ENCODE data around the gene SPATA18.
A peak's percentile ranks its signal among the peaks of the same experiment; 100 is the strongest.
"Not testable (repeated sequence)": the region's sequence is repeated elsewhere in the genome, so short reads cannot be mapped to it uniquely, and the experiment has no call there.

SPATA18 gene

DNA sequence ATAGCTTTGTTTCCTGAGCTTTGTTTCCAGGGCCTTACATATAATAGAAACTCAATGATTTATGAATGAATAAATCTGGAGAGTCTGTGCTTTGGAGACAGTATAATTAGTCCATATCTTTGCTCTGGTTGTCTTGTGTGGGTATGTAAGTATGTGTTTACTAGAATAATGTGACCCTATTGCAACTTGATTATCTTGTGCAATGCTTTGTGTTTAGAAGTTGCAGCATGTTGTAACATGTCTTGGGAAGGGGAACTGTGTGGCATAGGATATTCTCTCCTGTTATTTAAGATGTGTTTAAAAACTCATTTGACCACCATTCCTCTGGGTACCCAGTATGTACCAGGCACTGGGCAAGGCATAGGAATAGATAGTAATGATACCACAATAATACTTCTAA is 6.1 kb downstream of the SPATA18 start:
- H3K4me1 ChIP-seq (ENCODE audit: control insufficient read depth, low read depth, low read length) = peaks cover 9% of the 10 kb centered on the region
- no peaks in the 10 kb centered on the region for H3K36me3 ChIP-seq (ENCODE audit: control insufficient read depth, low read depth, low read length)
- peaks cover 16% of the 10 kb centered on the region for H3K27me3 ChIP-seq (ENCODE audit: control insufficient read depth, insufficient read depth, low read length)
- H3K27ac ChIP-seq (ENCODE audit: low read length) = no peak overlapping the region
- H3K4me3 ChIP-seq (ENCODE audit: low read length) = no peak overlapping the region
- no peak overlapping the region for H3K9ac ChIP-seq (ENCODE audit: low read length)
- H3K9me3 ChIP-seq (ENCODE audit: control insufficient read depth, low read depth, low read length) = no peaks in the 10 kb centered on the region

- Histone ChIP-seq H3K27me3 (ENCODE audit: control insufficient read depth, insufficient read depth, low read length) (peaks cover 5% of the 10 kb centered on the region), H3K9me3 (ENCODE audit: control insufficient read depth, low read depth, low read length) (no peaks in the 10 kb centered on the region), H3K9ac (ENCODE audit: low read length) (no peak overlapping the region), H3K36me3 (ENCODE audit: control insufficient read depth, low read depth, low read length) (no peaks in the 10 kb centered on the region), H3K4me1 (ENCODE audit: control insufficient read depth, low read depth, low read length) (no peaks in the 10 kb centered on the region), H3K4me3 (ENCODE audit: low read length) (no peak overlapping the region), H3K27ac (ENCODE audit: low read length) (no peak overlapping the region)
Observed at GRCh38 chr4:52058275-52058674, 7.2 kb downstream of the SPATA18 start.

DNA sequence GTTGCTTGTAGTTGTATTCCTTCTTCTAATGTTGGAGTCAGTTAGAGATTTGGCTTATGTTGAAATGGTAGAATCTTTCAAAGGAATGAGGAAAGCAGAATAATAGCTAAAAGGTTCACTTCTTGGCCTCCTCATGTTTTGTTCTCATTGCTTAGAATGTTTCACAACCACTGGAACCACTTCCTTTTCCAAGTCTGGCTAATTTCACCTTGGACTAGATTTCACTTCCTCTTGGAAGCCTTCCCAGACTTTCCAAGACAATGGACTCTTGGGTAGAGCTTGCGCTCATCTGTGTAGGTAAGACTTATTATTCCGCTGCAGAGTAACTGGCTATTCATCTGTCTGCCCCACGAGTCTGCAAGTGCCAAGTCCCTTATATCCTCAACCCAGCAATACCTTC is 8.3 kb downstream of the SPATA18 start:
- Histone ChIP-seq H3K9me3 (ENCODE audit: control insufficient read depth, low read depth, low read length) (no peaks in the 10 kb centered on the region), H3K27ac (ENCODE audit: low read length) (no peak overlapping the region), H3K36me3 (ENCODE audit: control insufficient read depth, low read depth, low read length) (no peaks in the 10 kb centered on the region), H3K4me1 (ENCODE audit: control insufficient read depth, low read depth, low read length) (no peaks in the 10 kb centered on the region), H3K27me3 (ENCODE audit: control insufficient read depth, insufficient read depth, low read length) (no peaks in the 10 kb centered on the region), H3K9ac (ENCODE audit: low read length) (no peak overlapping the region), H3K4me3 (ENCODE audit: low read length) (no peak overlapping the region)

GRCh38 chr4:52069571-52069970 is 18.5 kb downstream of the SPATA18 start:
- no peaks in the 10 kb centered on the region for H3K36me3 ChIP-seq (ENCODE audit: control insufficient read depth, low read depth, low read length)
- no peaks in the 10 kb centered on the region for H3K27me3 ChIP-seq (ENCODE audit: control insufficient read depth, insufficient read depth, low read length)
- H3K9ac ChIP-seq (ENCODE audit: low read length) = no peak overlapping the region
- no peaks in the 10 kb centered on the region for H3K4me1 ChIP-seq (ENCODE audit: control insufficient read depth, low read depth, low read length)
- H3K9me3 ChIP-seq (ENCODE audit: control insufficient read depth, low read depth, low read length) = no peaks in the 10 kb centered on the region
- H3K4me3 ChIP-seq (ENCODE audit: low read length) = no peak overlapping the region
- H3K27ac ChIP-seq (ENCODE audit: low read length) = no peak overlapping the region

- Histone ChIP-seq H3K27me3 (ENCODE audit: control insufficient read depth, insufficient read depth, low read length) (peaks cover 16% of the 10 kb centered on the region), H3K36me3 (ENCODE audit: control insufficient read depth, low read depth, low read length) (no peaks in the 10 kb centered on the region), H3K4me1 (ENCODE audit: control insufficient read depth, low read depth, low read length) (no peaks in the 10 kb centered on the region), H3K27ac (ENCODE audit: low read length) (no peak overlapping the region), H3K9me3 (ENCODE audit: control insufficient read depth, low read depth, low read length) (no peaks in the 10 kb centered on the region), H3K9ac (ENCODE audit: low read length) (no peak overlapping the region), H3K4me3 (ENCODE audit: low read length) (no peak overlapping the region)
Observed at GRCh38 chr4:52071791-52072546, 20.9 kb downstream of the SPATA18 start.

- peak overlapping the region; percentile 46 for H3K4me3 ChIP-seq (ENCODE audit: low read length)
Observed at GRCh38 chr4:52076731-52077130, 25.6 kb downstream of the SPATA18 start.

DNA sequence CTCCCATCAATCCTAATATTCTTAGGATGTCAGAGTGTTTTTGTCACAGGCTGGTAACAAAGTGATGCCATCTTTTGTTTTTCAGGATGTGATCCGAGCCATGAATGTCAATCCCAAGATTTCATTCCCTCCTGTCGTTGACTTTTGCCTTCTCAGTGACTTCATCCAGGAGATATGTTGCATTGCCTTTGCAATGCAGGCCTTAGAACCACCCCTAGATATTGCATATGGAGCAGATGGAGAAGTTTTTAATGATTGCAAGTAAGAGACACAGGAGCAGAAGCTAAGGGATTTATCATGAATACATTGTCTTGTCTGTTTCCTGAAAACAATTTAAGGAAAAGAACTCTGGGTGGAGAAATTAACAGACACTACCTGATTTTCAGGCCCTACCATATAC is 28.6 kb downstream of the SPATA18 start:
- Histone ChIP-seq H3K27me3 (ENCODE audit: control insufficient read depth, insufficient read depth, low read length) (peaks cover 25% of the 10 kb centered on the region), H3K9ac (ENCODE audit: low read length) (no peak overlapping the region), H3K36me3 (ENCODE audit: control insufficient read depth, low read depth, low read length) (no peaks in the 10 kb centered on the region), H3K27ac (ENCODE audit: low read length) (no peak overlapping the region), H3K4me1 (ENCODE audit: control insufficient read depth, low read depth, low read length) (no peaks in the 10 kb centered on the region), H3K4me3 (ENCODE audit: low read length) (no peak overlapping the region), H3K9me3 (ENCODE audit: control insufficient read depth, low read depth, low read length) (no peaks in the 10 kb centered on the region)

More at GRCh38 chr4:52076731-52077130, 25.6 kb downstream of the SPATA18 start:
- H3K9me3 ChIP-seq (ENCODE audit: control insufficient read depth, low read depth, low read length) = no peaks in the 10 kb centered on the region
- peaks cover 25% of the 10 kb centered on the region for H3K27me3 ChIP-seq (ENCODE audit: control insufficient read depth, insufficient read depth, low read length)
- no peaks in the 10 kb centered on the region for H3K36me3 ChIP-seq (ENCODE audit: control insufficient read depth, low read depth, low read length)
- H3K27ac ChIP-seq (ENCODE audit: low read length) = no peak overlapping the region
- H3K9ac ChIP-seq (ENCODE audit: low read length) = no peak overlapping the region
- no peaks in the 10 kb centered on the region for H3K4me1 ChIP-seq (ENCODE audit: control insufficient read depth, low read depth, low read length)

GRCh38 chr4:52081216-52081615 is 30.1 kb downstream of the SPATA18 start:
- H3K9ac ChIP-seq (ENCODE audit: low read length) = no peak overlapping the region

DNA sequence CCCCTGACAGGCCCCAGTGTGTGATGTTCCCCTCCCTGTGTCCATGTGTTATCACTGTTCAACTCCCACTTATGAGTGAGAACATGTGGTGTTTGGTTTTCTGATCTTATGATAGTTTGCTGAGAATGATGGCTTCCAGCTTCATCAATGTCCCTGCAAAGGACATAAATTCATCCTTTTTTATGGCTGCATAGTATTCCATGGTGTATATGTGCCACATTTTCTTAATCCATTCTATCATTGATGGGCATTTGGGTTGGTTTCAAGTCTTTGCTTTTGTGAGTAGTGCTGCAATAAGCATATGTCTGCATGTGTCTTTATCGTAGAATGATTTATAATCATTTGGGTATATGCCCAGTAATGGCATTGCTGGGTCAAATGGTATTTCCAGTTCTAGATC is 35.3 kb downstream of the SPATA18 start:
- not testable (repeated sequence) for H3K27me3 ChIP-seq (ENCODE audit: control insufficient read depth, insufficient read depth, low read length); H3K4me1 ChIP-seq (ENCODE audit: control insufficient read depth, low read depth, low read length); H3K4me3 ChIP-seq (ENCODE audit: low read length); H3K9me3 ChIP-seq (ENCODE audit: control insufficient read depth, low read depth, low read length); H3K9ac ChIP-seq (ENCODE audit: low read length); H3K27ac ChIP-seq (ENCODE audit: low read length); H3K36me3 ChIP-seq (ENCODE audit: control insufficient read depth, low read depth, low read length)

More at GRCh38 chr4:52081216-52081615, 30.1 kb downstream of the SPATA18 start:
- Histone ChIP-seq H3K27ac (ENCODE audit: low read length) (no peak overlapping the region), H3K9me3 (ENCODE audit: control insufficient read depth, low read depth, low read length) (no peaks in the 10 kb centered on the region), H3K27me3 (ENCODE audit: control insufficient read depth, insufficient read depth, low read length) (peaks cover 16% of the 10 kb centered on the region), H3K4me1 (ENCODE audit: control insufficient read depth, low read depth, low read length) (no peaks in the 10 kb centered on the region), H3K4me3 (ENCODE audit: low read length) (no peak overlapping the region), H3K36me3 (ENCODE audit: control insufficient read depth, low read depth, low read length) (no peaks in the 10 kb centered on the region)

- no peaks in the 10 kb centered on the region for H3K36me3 ChIP-seq (ENCODE audit: control insufficient read depth, low read depth, low read length)
- H3K9ac ChIP-seq (ENCODE audit: low read length) = no peak overlapping the region
- no peaks in the 10 kb centered on the region for H3K27me3 ChIP-seq (ENCODE audit: control insufficient read depth, insufficient read depth, low read length)
- no peaks in the 10 kb centered on the region for H3K4me1 ChIP-seq (ENCODE audit: control insufficient read depth, low read depth, low read length)
- no peak overlapping the region for H3K27ac ChIP-seq (ENCODE audit: low read length)
- no peaks in the 10 kb centered on the region for H3K9me3 ChIP-seq (ENCODE audit: control insufficient read depth, low read depth, low read length)
- no peak overlapping the region for H3K4me3 ChIP-seq (ENCODE audit: low read length)
Observed at GRCh38 chr4:52091801-52092200, 40.7 kb downstream of the SPATA18 start.

DNA sequence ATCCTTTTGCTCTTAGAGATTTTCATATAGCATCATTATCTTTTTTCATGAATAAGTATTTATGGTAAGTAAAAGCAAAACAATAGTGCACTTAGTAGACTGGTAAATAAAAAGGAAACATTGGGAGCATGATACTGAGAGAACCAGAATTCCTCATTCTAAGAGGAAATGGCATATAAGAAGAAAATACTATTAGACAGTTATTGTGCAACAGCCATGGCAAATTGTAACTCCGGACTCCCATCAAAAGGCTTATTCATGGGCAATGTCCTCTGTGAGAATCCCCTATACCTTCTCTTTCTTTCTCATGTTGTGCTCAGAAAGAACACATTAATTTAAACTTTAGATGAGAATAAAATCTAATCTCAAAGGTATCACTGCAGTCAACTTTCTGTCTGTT is 42.4 kb downstream of the SPATA18 start:
- Histone ChIP-seq H3K4me1 (ENCODE audit: control insufficient read depth, low read depth, low read length) (no peaks in the 10 kb centered on the region), H3K9me3 (ENCODE audit: control insufficient read depth, low read depth, low read length) (no peaks in the 10 kb centered on the region), H3K27me3 (ENCODE audit: control insufficient read depth, insufficient read depth, low read length) (no peaks in the 10 kb centered on the region), H3K27ac (ENCODE audit: low read length) (no peak overlapping the region), H3K4me3 (ENCODE audit: low read length) (no peak overlapping the region), H3K36me3 (ENCODE audit: control insufficient read depth, low read depth, low read length) (no peaks in the 10 kb centered on the region), H3K9ac (ENCODE audit: low read length) (no peak overlapping the region)

DNA sequence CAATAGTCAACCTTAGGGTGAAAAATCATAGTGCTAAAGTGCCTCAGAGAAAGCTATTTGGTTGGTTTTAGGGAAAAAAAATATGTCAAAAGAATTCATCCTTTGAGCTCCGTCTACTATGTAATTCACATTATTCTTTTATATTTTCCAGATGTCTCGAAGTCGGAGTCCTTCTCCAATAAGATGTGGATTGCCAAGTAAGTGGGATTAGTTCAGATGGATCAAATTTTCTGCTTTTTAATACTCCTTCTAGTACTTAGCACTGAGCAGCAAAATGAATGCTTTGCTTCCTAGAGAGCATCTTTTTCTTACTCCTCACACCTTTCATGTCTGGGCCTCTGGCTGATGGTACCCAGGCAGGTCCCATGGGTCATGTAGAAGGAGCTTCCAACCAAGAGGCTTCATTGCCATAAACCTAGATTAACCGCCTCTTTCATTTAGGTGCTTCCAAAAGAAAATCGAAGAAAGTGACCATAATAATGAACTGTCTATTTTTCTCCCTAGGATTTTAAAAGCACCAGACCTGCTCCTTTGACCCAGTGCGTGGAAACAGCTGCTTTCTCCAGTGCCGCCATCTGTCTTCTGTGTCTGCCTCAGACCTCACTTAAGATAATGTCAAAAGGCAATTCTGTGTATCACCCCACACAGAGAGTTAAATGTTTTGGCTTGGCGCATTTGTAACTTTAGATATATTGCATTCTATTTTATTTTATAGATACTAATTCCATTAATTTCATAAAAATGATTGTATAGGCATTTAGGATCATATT is 43.5 kb downstream of the SPATA18 start:
- Histone ChIP-seq H3K27ac (ENCODE audit: low read length) (no peak overlapping the region), H3K9me3 (ENCODE audit: control insufficient read depth, low read depth, low read length) (no peaks in the 10 kb centered on the region), H3K27me3 (ENCODE audit: control insufficient read depth, insufficient read depth, low read length) (no peaks in the 10 kb centered on the region), H3K9ac (ENCODE audit: low read length) (no peak overlapping the region), H3K4me1 (ENCODE audit: control insufficient read depth, low read depth, low read length) (no peaks in the 10 kb centered on the region), H3K4me3 (ENCODE audit: low read length) (no peak overlapping the region), H3K36me3 (ENCODE audit: control insufficient read depth, low read depth, low read length) (no peaks in the 10 kb centered on the region)

Measured in iPS-18a (cell line).